K562 (cell line): ENCODE results near the gene SUPT3H. TPM values are rescaled to one million over a fixed set of nuclear protein-coding genes. Genes with fewer than 3 reads are reported as not detected.
A peak's percentile ranks its signal among the peaks of the same experiment; 100 is the strongest.

ENCODE experiments used
- ARID1B ChIP-seq: fragments of 450-650 bp; IDR thresholded peaks from 2 replicates; pipeline ENCODE4 v1.6.1; 2016; ENCODE audit warnings: antibody characterized with exemption, mild to moderate bottlenecking, inconsistent platforms
- BACH1 ChIP-seq: fragments of 200-800 bp; sonication (Bioruptor generic); IDR thresholded peaks from 2 replicates; pipeline ENCODE4 v1.6.1; 2016; ENCODE audit warnings: missing genetic modification characterization, missing compliant biosample characterization
- CBX1 ChIP-seq: sonication (generic); IDR thresholded peaks from 2 replicates; pipeline ENCODE4 v1.6.1; 2016; ENCODE audit warnings: antibody characterized with exemption, low read depth, mild to moderate bottlenecking
- DMBX1 ChIP-seq: fragments of 250-450 bp; sonication (Bioruptor Pico); IDR thresholded peaks from 2 replicates; pipeline ENCODE4 v1.8.0; 2022; ENCODE audit warnings: inconsistent platforms, mild to moderate bottlenecking, moderate library complexity, borderline replicate concordance
- FOXA3 ChIP-seq, 2 experiments: fragments of 450-650 bp in 1 of 2; sonication (generic) in 1 of 2; formaldehyde crosslinking; IDR thresholded peaks in 1 of 2; conservative IDR thresholded peaks in 1 of 2; 2 replicates each; pipeline versions ENCODE4 v1.4.0 to v1.8.0; 2020 to 2022; ENCODE audit warnings: mild to moderate bottlenecking in 2 of 2, missing genetic modification reagents in 1 of 2
- HNRNPUL1 ChIP-seq: fragments of 200-400 bp; formaldehyde crosslinking; IDR thresholded peaks from 2 replicates; pipeline ENCODE4 v1.6.1; 2017; ENCODE audit warnings: low read length
- JUND ChIP-seq, 2 experiments: IDR thresholded peaks; 2 replicates in 1 of 2; 3 replicates in 1 of 2; pipeline ENCODE4 v1.6.1; 2011; ENCODE audit warnings: borderline replicate concordance in 2 of 2, low read depth in 2 of 2, low read length in 2 of 2, improper control_type of control experiment in 1 of 2, missing biosample characterization in 1 of 2, missing genetic modification characterization in 1 of 2, missing genetic modification reagents in 1 of 2
- MEIS2 ChIP-seq: fragments of 450-650 bp; IDR thresholded peaks from 2 replicates; pipeline ENCODE4 v1.6.1; 2014; ENCODE audit warnings: mild to moderate bottlenecking; ENCODE audit not compliant: partially characterized antibody
- PHTF2 ChIP-seq: fragments of 250-450 bp; sonication (Bioruptor Pico); IDR thresholded peaks from 2 replicates; pipeline ENCODE4 v1.5.0; 2021; ENCODE audit warnings: mild to moderate bottlenecking
- PURB ChIP-seq: sonication (generic); formaldehyde crosslinking; IDR thresholded peaks from 2 replicates; pipeline ENCODE4 v1.9.0; 2021; ENCODE audit warnings: low read depth, mild to moderate bottlenecking, missing genetic modification reagents
- RERE ChIP-seq: sonication (generic); formaldehyde crosslinking; IDR thresholded peaks from 2 replicates; pipeline ENCODE4 v1.8.0; 2023; ENCODE audit warnings: missing genetic modification reagents, mild to moderate bottlenecking, borderline replicate concordance
- RFX1 ChIP-seq: fragments of 450-650 bp; IDR thresholded peaks from 2 replicates; pipeline ENCODE4 v1.6.1; 2016; ENCODE audit warnings: mild to moderate bottlenecking, moderate library complexity
- TCF15 ChIP-seq: fragments of 250-450 bp; sonication (Bioruptor Pico); IDR thresholded peaks from 2 replicates; pipeline ENCODE4 v1.8.0; 2022; ENCODE audit warnings: moderate library complexity, mild to moderate bottlenecking, inconsistent platforms
- TEAD4 ChIP-seq, 2 experiments: sonication (generic) in 1 of 2; formaldehyde crosslinking in 1 of 2; IDR thresholded peaks; 2 replicates each; pipeline versions ENCODE4 v1.6.1 to v1.8.0; 2012 to 2022; ENCODE audit warnings: borderline replicate concordance in 1 of 2, inconsistent platforms in 1 of 2, low read length in 1 of 2, mild to moderate bottlenecking in 1 of 2, missing genetic modification reagents in 1 of 2
- ZNF609 ChIP-seq: sonication (generic); formaldehyde crosslinking; IDR thresholded peaks from 2 replicates; pipeline ENCODE4 v1.8.1; 2023; ENCODE audit warnings: missing genetic modification reagents, mild to moderate bottlenecking, borderline replicate concordance
- polyA plus RNA-seq, 8 experiments: library from polyadenylated mRNA; depleted of rRNA in 4 of 8; stranded (reverse) in 5 of 8; unstranded in 3 of 8; fragments of >200 nt; fragmentation: Nextera tagmentation in 2 of 8; fragmentation: Illumina TruSeq in 1 of 8; extraction: Ambion mirVana in 2 of 8; extraction: Trizol in 1 of 8; gene quantifications; 2 replicates each; pipeline versions ENCODE4 v1.2.1 to v1.2.3, GENCODE V29; 2011 to 2014; ENCODE audit warnings: inconsistent platforms in 1 of 8, missing spikeins in 1 of 8
- total RNA-seq, 7 experiments: library from RNA; depleted of rRNA in 6 of 7; stranded (reverse); fragments of >200 nt in 6 of 7; fragmentation: Illumina TruSeq in 2 of 7; extraction: Trizol in 2 of 7; gene quantifications; 2 replicates each; pipeline versions ENCODE4 v1.2.1 to v1.2.3, GENCODE V29; 2011 to 2021; ENCODE audit warnings: low replicate concordance in 1 of 7

SUPT3H gene
- total and polyA plus RNA-seq, 9 of the 15 experiments (the other 6 are each of a cell fraction or from before 2014, with no cell fraction given), result 7.2 to 16.3 (median 11.9) TPM

- no peak for TF ChIP-seq ZNF609 (CRISPR knock-in tag)
- TF ChIP-seq DMBX1 (CRISPR knock-in tag), result no peak
- no peak for TF ChIP-seq PHTF2 (CRISPR knock-in tag)
- TF ChIP-seq HNRNPUL1, result no peak
- no peak for TF ChIP-seq CBX1
- TF ChIP-seq FOXA3 (CRISPR knock-in tag; conservative IDR thresholded peaks at IDR 0.05 in 1 of 2, IDR thresholded peaks at IDR 0.05 in 1 of 2), result peak; percentile 27 to 71; a peak in 3 of 4 replicates
- no peak for TF ChIP-seq TCF15 (CRISPR knock-in tag)
- peak; percentile 12; the same call in 1 of the 2 replicates for TF ChIP-seq JUND (IDR thresholded peaks at IDR 0.05; ENCODE audit: borderline replicate concordance, low read depth, low read length)
- TF ChIP-seq JUND (tag; IDR thresholded peaks at IDR 0.05; ENCODE audit: borderline replicate concordance, low read depth, low read length), result peak; percentile 41; the same call in 1 of the 3 replicates
- peak; percentile 11 for TF ChIP-seq MEIS2
- TF ChIP-seq BACH1, result no peak
- no peak for TF ChIP-seq PURB
- TF ChIP-seq RFX1, result peak; percentile 90
- peak; percentile 76; the same call in 1 of the 2 replicates for TF ChIP-seq TEAD4 (IDR thresholded peaks at IDR 0.05; ENCODE audit: low read length)
- TF ChIP-seq TEAD4 (CRISPR knock-in tag; IDR thresholded peaks at IDR 0.05; ENCODE audit: borderline replicate concordance), result no peak
- TF ChIP-seq ARID1B, result peak; percentile 74
- TF ChIP-seq RERE (CRISPR knock-in tag), result no peak
Measured at GRCh38 chr6:44925100-44925739, 452.5 kb downstream of the SUPT3H start (continued).
